OCI-M2 (cell line): ENCODE measurements around the gene CBLIF.
"Not testable (repeated sequence)": the region's sequence is repeated elsewhere in the genome, so short reads cannot be mapped to it uniquely, and the experiment has no call there.

Experiments used
- DNase-seq: peaks from one replicate; lab custom pipeline; 2025; ENCODE audit not compliant: unreplicated experiment; lab: John Stamatoyannopoulos, UW

CBLIF gene

GRCh38 chr11:59801160-59801706 is 44.1 kb downstream of the CBLIF start:
- DNase-seq: no peak

DNA sequence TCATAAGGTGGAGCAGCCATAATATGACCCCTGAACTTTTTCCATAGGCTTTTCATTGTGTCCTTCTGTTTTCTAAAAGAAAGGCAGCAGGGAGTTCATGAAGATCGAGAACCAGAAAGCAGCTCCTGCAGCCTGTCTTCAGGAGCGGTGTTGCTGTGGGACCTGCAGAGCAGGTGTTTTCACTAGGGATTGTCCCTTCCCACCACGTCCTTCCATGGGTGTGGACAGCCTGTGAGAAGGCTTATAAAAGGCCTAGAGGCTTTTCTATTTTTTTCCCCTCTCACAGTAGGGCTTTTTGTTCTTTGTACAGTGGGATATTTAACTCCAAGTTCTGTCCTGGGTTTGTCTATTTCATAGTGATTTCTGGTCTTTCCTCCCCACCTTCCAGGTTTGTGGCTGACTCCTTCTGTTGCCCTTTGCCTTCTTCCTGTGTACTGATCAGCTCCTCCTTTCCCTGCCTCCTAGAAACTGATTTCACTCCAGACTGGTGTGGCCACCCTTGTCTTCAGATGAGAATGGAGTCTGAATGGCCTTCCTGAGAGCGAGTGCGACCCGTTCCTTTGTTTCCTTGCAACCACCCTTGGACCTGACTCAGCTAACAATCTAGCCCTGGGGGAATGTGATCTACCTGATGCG is 44.8 kb downstream of the CBLIF start:
- no peak for DNase-seq

- DNase-seq: no peak
Measured at GRCh38 chr11:59794417-59794816, 50.9 kb downstream of the CBLIF start.

DNA sequence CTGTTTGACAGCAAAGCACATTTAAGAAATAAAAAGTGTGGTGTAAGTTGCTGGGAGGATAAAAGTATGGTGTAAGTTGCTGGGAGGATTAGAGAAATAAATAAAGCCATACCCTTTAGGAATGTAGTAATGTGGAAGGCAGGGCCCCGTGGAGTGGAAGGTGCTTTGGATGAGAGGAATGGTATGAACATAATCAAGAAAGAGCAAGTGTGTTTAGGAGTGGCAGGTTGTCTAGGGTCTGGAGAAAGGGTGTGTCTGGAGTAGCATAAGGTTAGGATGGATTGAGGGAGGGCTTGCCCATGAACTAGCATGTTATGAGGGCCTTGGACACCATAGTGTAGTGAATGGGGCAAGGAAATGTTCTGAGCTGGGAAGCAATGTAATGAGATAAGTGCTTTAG is 52.8 kb downstream of the CBLIF start:
- no peak for DNase-seq

DNA sequence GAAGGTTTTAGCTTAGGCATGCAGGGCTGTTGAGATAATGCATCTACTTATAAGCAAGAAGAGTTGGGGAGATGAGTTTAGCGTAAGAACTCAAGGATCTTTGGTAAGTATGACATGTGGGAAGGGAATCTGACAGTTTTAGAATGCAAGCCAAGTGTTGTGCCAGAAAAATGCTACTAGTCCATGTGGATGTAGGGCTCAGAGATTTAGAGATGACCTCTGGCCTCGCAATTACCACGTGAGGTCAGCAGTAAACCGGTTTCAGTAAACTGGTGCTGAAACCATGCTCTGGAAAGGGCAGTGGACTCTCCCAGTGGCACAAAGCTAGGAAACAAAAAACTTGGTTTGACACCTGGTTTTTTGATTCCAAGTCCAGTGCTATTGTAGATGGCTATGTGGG is 53.7 kb downstream of the CBLIF start:
- DNase-seq: no peak

GRCh38 chr11:59787816-59788215 is 57.5 kb downstream of the CBLIF start:
- DNase-seq: no peak

DNA sequence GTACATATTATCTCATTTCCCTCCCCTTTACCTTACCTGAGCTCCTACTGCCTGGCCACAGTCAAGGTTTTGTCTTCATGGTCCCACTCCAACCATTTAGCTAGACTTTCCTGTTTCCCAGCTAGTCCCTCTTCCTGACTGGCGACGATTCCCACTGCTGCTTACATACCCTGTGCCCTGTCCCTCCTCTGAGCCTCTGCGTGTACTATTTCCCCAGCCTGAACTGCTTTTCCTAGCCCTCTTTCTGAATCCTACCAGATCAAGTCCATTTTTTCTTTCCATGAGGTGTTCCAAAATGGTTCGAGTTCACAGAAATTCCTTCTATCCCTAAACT is 58.1 kb downstream of the CBLIF start:
- DNase-seq: no peak

- DNase-seq: no peak
Measured at GRCh38 chr11:59785818-59786217, 59.5 kb downstream of the CBLIF start.

DNA sequence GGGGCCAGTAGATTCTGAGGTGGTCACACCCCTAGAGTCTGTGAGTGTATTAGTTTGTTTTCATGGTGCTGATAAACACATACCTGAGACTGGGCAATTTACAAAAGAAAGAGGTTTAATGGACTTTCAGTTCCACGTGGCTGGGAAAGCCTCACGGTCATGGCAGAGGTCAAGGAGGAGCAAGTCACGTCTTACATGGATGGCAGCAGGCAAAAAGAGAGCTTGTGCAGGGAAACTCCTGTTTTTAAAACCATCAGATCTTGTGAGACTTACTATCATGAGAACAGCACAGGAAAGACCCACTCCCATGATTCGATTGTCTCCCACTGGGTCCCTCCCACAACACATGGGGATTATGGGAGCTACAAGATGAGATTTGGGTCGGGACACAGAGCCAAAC is 60.9 kb downstream of the CBLIF start:
- not testable (repeated sequence) for DNase-seq

DNA sequence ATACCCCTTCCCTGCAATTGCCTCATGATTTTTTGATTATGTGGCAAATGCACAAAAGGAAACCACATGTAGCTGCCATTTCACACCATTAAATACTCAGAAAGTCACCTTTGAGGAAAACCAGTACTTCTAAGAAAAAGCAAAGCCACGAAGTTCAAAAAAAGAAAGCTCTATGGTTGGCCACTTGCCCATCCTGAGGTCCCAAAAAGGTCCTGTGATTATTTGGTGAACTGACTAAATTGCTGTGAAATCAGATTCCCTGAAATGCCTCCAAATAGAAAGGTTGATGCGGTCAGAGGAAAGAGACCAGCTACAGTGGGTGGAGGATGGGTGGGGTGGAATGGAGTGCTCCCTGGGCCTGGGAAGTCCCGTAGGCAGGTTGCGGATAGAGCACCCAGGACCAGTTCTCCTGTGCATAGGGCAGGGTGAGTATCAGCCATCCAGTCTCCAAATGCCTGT is 61.6 kb downstream of the CBLIF start:
- DNase-seq: no peak

- DNase-seq: no peak
Measured at GRCh38 chr11:59782080-59782479, 63.2 kb downstream of the CBLIF start.

GRCh38 chr11:59779487-59779886 is 65.8 kb downstream of the CBLIF start:
- no peak for DNase-seq
